ENCODE results near the gene IKBIP. TPM values are rescaled to one million over a fixed set of nuclear protein-coding genes. Genes with fewer than 3 reads are reported as not detected.
"Not testable (repeated sequence)": the region's sequence is repeated elsewhere in the genome, so short reads cannot be mapped to it uniquely, and the experiment has no call there.

The IKBIP gene
- total RNA-seq, 4 donors from 2014 or later, result 4.5 to 17.2 (median 10.2) TPM

DNA sequence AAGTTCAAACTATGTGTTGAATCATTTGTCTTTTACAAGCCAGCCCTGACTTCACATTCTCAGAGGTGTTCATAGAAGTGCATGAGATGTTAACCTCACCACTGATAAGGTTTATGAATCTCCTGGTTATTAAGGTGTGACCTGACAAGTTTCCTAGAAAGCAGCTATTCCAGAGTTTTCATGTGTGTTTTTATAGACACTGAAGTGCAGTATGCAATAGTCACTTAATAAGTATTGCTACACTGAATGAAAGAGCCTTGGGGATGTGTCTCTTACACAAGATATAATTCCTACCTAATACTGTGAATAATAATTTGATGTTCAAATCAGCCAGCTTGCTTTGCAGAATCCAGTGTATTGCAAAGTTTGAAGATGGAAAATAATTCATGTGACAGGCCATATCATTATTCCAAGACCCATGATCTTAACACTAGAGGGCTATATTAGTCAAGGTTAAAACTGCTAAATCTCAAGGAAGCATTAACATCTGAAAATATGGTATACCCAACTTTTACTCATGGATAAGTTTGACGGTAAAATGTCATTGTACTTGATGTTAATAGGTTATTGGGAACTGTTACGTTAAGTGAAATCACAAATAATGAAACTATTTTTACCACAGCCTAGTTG is 38.1 kb downstream of the IKBIP start:
- no peak for ATAC-seq
- TF ChIP-seq EP300 (IDR thresholded peaks at IDR 0.05) (no peak), POLR2A (IDR thresholded peaks at IDR 0.05) (no peak), POLR2AphosphoS5 (IDR thresholded peaks at IDR 0.05) (no peak)
- TF ChIP-seq, protein P1, sequence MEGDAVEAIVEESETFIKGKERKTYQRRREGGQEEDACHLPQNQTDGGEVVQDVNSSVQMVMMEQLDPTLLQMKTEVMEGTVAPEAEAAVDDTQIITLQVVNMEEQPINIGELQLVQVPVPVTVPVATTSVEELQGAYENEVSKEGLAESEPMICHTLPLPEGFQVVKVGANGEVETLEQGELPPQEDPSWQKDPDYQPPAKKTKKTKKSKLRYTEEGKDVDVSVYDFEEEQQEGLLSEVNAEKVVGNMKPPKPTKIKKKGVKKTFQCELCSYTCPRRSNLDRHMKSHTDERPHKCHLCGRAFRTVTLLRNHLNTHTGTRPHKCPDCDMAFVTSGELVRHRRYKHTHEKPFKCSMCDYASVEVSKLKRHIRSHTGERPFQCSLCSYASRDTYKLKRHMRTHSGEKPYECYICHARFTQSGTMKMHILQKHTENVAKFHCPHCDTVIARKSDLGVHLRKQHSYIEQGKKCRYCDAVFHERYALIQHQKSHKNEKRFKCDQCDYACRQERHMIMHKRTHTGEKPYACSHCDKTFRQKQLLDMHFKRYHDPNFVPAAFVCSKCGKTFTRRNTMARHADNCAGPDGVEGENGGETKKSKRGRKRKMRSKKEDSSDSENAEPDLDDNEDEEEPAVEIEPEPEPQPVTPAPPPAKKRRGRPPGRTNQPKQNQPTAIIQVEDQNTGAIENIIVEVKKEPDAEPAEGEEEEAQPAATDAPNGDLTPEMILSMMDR (IDR thresholded peaks at IDR 0.05), result no peak
- WGBS, 2 donors (ENCODE audit: low coverage in 1 of 2), result 68 to 69% methylated on average over 2 of the region's 2 CpGs

DNA sequence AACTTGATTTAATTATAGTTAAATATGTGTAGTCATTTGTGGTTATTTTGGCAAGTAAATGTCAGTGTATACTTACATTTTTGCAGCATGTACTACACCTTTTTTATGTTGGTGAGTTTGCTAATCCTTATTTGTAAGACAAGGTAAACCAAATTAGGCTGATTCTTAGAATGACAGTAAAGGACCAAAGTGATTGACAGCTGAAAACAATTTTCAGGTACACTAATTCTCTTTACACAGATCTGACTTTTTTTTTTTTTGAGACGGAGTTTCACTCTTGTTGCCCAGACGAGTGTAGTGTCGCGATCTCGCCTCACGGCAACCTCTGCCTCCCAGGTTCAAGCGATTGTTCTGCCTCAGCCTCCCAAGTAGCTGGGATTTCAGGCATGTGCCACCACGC is 42.7 kb downstream of the IKBIP start:
- Histone ChIP-seq H3K4me3 (no peak overlapping the region), H3K4me1 (peaks cover 0 to 17% (median 0%) of the 10 kb centered on the region in 3 donors), H3K9me3 (no peaks in the 10 kb centered on the region), H3K36me3 (peaks cover 12 to 87% of the 10 kb centered on the region in 2 donors), H3K27me3 (no peaks in the 10 kb centered on the region), H3K27ac (no peak overlapping the region)
- WGBS, 2 donors (ENCODE audit: low coverage in 1 of 2), result 75 to 87% methylated on average over 2 to 8 of the region's 8 CpGs
- TF ChIP-seq, protein P1 (IDR thresholded peaks at IDR 0.05), result no peak
- TF ChIP-seq EP300 (IDR thresholded peaks at IDR 0.05) (no peak), POLR2AphosphoS5 (IDR thresholded peaks at IDR 0.05) (no peak), POLR2A (IDR thresholded peaks at IDR 0.05) (no peak)
- no peak for ATAC-seq

More for the DNA sequence above, 38.1 kb downstream of the IKBIP start:
- H3K4me3 ChIP-seq, result no peak overlapping the region
- H3K36me3 ChIP-seq, result peaks cover 2 to 41% of the 10 kb centered on the region in 2 donors
- H3K27ac ChIP-seq, result no peak overlapping the region
- H3K27me3 ChIP-seq, result no peaks in the 10 kb centered on the region
- no peaks in the 10 kb centered on the region for H3K4me1 ChIP-seq
- no peaks in the 10 kb centered on the region for H3K9me3 ChIP-seq

DNA sequence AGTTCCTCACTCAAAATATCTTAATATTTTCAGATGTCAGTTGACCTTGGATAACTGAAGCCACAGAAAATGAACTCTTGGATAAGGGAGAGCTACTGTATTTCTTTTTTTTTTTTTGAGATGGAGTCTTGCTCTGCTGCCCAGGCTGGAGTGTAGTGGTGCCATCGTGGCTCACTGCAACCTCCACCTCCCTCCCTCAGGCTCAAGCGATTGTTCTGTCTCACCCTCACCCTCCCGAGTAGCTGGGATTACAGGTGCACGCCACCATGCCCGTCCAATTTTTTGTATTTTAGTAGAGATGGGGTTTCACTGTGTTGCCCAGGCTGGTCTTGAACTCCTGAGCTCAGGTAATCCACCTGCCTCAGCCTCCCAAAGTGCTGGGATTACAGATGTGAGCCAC is 47.3 kb downstream of the IKBIP start:
- not testable (repeated sequence) for ATAC-seq, H3K9me3 ChIP-seq, H3K27me3 ChIP-seq, H3K4me3 ChIP-seq, H3K27ac ChIP-seq
- H3K4me1 ChIP-seq, result peaks cover 0 to 43% (median 8%) of the 10 kb centered on the region in 3 donors
- 68% methylated on average over 3 of the region's 5 CpGs; no CpG with 5 or more reads in 1 of the 2 donors for WGBS, 2 donors (ENCODE audit: low coverage in 1 of 2)
- peaks cover 12 to 62% of the 10 kb centered on the region in 2 donors for H3K36me3 ChIP-seq

DNA sequence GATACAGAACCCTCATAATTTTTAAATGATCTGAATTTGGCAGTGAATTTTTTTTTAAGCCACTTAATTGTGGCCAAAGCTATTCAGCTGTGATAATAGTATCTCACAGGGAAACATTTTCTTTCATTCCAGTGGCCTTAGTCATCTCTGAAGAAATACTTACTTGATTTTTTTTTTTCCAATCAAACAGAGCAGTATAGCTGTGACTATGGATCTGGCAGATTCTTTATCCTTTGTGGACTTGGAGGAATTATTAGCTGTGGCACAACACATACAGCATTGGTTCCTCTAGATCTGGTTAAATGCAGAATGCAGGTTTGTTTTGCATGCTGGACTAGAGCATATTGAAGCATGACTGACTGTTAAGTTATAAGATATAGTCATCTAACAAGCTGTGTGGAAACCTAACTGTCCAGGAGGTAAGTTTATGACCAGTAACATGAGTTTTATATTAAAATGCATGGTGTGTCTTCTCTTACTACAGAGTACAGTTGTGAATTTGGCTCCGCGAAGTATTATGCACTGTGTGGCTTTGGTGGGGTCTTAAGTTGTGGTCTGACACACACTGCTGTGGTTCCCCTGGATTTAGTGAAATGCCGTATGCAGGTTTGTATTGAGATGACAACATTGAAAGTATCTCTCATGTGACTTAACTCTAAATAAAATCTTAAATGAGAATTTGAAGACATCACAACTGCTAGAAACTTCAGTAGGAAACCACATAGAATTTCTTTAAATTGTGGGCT is 49.2 kb downstream of the IKBIP start:
- Histone ChIP-seq H3K36me3 (peaks cover 4 to 43% of the 10 kb centered on the region in 2 donors), H3K27ac (peak overlapping the region in 3 of 4 donors; percentile 98 to 99 (median 99)), H3K4me1 (peaks cover 0 to 43% (median 8%) of the 10 kb centered on the region in 3 donors), H3K9me3 (no peaks in the 10 kb centered on the region), H3K27me3 (no peaks in the 10 kb centered on the region), H3K4me3 (peak overlapping the region; percentile 87 to 97)
- TF ChIP-seq EP300 (IDR thresholded peaks at IDR 0.05), result no peak
- no peak for TF ChIP-seq POLR2A (IDR thresholded peaks at IDR 0.05)
- TF ChIP-seq POLR2AphosphoS5 (IDR thresholded peaks at IDR 0.05), result no peak
- TF ChIP-seq, protein P1 (IDR thresholded peaks at IDR 0.05), result no peak
- ATAC-seq, result no peak
- WGBS, 2 donors (ENCODE audit: low coverage in 1 of 2), result 28 to 31% methylated on average over 3 of the region's 3 CpGs

DNA sequence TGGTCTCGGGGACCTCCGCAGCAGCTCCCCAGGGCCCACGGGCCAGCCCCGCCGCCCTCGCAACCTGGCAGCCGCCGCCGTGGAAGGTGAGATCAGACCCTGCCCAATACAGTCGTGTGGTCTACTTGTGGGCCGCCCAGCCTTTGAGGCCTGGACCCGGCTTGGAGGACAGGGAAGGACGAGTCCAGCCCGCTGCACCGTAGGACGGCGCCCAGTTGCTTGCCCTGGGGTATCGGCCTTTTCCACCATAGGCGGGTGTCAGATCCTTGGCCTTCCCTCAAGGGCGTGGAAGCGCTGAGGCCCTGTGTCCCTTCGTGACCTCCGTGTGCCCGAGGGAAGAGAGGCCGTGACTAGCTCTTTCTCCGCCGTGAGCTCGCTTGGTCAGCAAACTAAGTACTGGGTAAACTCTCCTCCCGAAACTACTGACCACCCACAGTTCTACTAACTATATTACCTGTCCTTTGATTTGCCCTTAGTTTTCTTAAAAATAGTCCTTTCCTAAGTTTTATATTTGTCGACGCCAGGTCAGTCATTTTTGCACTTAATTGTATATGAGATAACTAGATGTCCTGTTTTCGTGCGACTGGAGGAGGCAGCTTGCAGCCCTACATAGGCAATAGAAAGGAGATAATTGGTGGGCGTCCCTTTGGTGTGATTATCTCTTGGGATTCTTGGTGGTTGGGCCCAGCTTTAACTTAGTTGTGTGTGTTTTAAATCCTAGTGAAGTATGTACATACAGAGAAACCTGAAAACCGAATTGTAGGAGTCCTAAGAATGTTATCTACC is 50.3 kb downstream of the IKBIP start:
- TF ChIP-seq EP300 (IDR thresholded peaks at IDR 0.05) (no peak), POLR2A (IDR thresholded peaks at IDR 0.05) (no peak), POLR2AphosphoS5 (IDR thresholded peaks at IDR 0.05) (peak; percentile 15)
- TF ChIP-seq, protein P1 (IDR thresholded peaks at IDR 0.05), result no peak
- H3K27ac ChIP-seq, result peak overlapping the region; percentile 87 to 99 (median 98)
- H3K36me3 ChIP-seq, result peaks cover 0 to 31% of the 10 kb centered on the region in 2 donors
- no peaks in the 10 kb centered on the region for H3K27me3 ChIP-seq
- ATAC-seq, result peak; percentile 41
- peaks cover 0 to 43% (median 8%) of the 10 kb centered on the region in 3 donors for H3K4me1 ChIP-seq
- H3K4me3 ChIP-seq, result peak overlapping the region; percentile 87 to 97
- 1% methylated on average over 8 to 14 of the region's 35 CpGs for WGBS, 2 donors (ENCODE audit: low coverage in 1 of 2)
- H3K9me3 ChIP-seq, result no peaks in the 10 kb centered on the region

Measured in gastroesophageal sphincter (tissue), 4 donors.